ENCODE results near the gene GIPC3. TPM values are rescaled to one million over a fixed set of nuclear protein-coding genes. Genes with fewer than 3 reads are reported as not detected.

GIPC3 gene
- total RNA-seq, 1 experiment from 2014 or later = not detected

DNA sequence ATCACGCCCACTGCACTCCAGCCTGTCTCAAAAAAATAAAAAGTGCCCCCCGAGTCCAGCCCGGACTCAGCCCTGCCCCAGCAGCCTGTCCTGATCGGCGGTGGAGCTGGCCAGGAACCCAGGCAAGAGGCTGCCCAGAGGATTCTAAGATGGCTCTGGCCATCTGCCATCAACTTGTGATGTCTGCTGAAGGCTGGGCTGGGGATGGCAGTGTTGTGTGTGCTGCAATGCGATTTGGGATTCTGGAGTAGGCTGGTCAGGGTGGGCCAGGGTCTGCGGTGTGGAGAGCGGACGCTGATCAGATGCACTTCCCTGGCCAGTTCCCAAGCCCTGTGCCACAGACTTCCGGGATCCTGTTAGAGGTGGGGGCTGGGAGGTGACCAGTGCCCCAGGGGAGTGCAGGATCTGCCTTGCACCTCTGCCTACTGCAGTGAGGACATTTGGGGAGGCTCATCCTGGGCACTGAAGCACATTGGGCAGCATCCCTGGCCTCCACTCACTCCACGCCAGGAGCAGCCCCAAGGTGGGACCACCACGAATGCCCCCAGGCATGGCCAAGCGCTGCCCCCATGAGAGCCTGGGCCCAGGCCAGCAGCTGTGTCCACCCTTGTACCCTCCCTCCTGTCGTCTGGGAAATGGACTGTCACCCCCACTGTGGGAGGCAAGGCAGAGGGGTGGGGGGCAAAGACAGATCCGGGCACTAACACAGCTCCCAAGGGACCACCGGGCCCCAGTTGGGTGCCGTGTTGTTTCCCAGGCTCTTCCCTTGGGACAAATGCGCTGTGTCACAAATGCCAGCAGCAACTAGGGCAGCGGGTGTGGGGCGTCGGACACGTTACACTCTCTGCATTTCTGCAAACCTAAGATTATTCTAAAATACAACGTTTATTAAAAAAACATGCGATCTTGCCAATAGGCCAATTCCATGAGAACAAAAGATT, 24.8 kb downstream of the GIPC3 start:
- Mint-ChIP-seq H3K4me1 (ENCODE audit: insufficient read depth, unreplicated experiment) (peaks cover 9% of the 10 kb centered on the region), H3K36me3 (ENCODE audit: insufficient read depth, unreplicated experiment) (peaks cover 4% of the 10 kb centered on the region), H3K4me3 (ENCODE audit: unreplicated experiment) (no peak overlapping the region), H3K9me3 (ENCODE audit: unreplicated experiment) (no peaks in the 10 kb centered on the region), H3K27me3 (ENCODE audit: insufficient read depth, unreplicated experiment) (no peaks in the 10 kb centered on the region), H3K27ac (ENCODE audit: low read depth, unreplicated experiment) (no peak overlapping the region)
- intact Hi-C loops (cut with micrococcal nuclease) = no loop called here
- ChIA-PET CTCF (interaction anchor here (0.7 kb wide), 1 partner anchor 411 kb away, joined by 6 read pairs; no protein-coding TSS in a partner anchor), POLR2A (no interaction called here)
- TF ChIP-seq, protein P1, sequence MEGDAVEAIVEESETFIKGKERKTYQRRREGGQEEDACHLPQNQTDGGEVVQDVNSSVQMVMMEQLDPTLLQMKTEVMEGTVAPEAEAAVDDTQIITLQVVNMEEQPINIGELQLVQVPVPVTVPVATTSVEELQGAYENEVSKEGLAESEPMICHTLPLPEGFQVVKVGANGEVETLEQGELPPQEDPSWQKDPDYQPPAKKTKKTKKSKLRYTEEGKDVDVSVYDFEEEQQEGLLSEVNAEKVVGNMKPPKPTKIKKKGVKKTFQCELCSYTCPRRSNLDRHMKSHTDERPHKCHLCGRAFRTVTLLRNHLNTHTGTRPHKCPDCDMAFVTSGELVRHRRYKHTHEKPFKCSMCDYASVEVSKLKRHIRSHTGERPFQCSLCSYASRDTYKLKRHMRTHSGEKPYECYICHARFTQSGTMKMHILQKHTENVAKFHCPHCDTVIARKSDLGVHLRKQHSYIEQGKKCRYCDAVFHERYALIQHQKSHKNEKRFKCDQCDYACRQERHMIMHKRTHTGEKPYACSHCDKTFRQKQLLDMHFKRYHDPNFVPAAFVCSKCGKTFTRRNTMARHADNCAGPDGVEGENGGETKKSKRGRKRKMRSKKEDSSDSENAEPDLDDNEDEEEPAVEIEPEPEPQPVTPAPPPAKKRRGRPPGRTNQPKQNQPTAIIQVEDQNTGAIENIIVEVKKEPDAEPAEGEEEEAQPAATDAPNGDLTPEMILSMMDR (IDR thresholded peaks at IDR 0.05; ENCODE audit: unreplicated experiment) = no peak
- DNase-seq (ENCODE audit: unreplicated experiment) = no peak
- no TSS peak for BruUV-seq (replicated peaks)

DNA sequence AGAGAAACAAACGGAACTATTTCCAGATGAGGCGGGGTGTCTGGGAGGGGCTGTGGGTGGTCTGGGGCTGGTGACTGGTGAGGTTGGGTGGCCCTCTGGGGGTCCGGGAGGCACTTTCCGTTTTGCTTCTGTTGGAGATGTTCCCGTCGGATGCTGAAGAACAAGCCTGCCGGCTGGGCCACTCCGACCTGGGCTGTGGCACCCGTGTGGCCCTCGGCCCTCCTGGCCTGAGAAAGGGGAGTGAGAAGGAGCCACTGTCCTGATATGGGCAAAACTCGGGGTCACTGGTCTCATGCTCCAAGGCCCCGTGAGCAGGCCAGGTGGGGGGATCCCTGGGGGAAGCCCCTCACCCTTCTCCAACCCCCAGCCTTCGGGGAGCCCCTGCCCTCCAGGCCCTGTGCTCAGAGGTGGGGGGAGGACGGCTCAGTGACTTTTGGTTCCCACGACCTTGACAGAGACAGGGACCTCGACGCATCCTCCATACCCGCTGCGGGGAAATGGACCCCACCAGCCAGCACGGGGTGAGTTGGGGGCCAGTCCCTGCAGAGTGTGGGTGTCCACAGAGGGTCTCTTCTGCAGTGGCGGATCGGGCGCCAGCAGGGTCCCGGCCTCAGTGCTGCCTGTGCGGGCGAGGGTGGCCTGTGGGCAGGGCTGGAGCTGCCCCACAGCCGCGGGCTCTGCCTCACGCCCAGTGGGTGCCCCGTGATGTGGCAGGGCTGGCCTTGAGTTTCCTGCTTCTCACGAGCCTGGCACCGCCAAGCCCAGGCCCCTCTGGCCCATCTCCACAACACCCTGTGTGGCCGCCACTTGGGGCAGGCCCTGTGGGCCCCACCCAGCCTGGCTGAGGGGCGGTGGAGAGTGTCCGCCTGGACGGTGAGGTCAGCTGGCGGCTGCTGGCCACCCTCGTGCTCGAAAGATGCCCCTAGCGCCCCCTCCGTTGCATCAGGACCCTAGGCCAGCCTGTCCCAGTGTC, 25.8 kb downstream of the GIPC3 start:
- intact Hi-C loops (cut with micrococcal nuclease) = no loop called here
- no TSS peak for BruUV-seq (replicated peaks)
- no peaks in the 10 kb centered on the region for H3K9me3 Mint-ChIP-seq (ENCODE audit: unreplicated experiment)
- ChIA-PET POLR2A (no interaction called here), CTCF (interaction anchor here (0.6 kb wide), 1 partner anchor 659 kb away, joined by 3 read pairs; no protein-coding TSS in a partner anchor)
- H3K27ac Mint-ChIP-seq (ENCODE audit: low read depth, unreplicated experiment) = no peak overlapping the region
- H3K4me3 Mint-ChIP-seq (ENCODE audit: unreplicated experiment) = no peak overlapping the region
- DNase-seq (ENCODE audit: unreplicated experiment) = no peak
- H3K36me3 Mint-ChIP-seq (ENCODE audit: insufficient read depth, unreplicated experiment) = peaks cover 4% of the 10 kb centered on the region
- TF ChIP-seq, protein P1 (IDR thresholded peaks at IDR 0.05; ENCODE audit: unreplicated experiment) = no peak
- H3K4me1 Mint-ChIP-seq (ENCODE audit: insufficient read depth, unreplicated experiment) = peaks cover 9% of the 10 kb centered on the region
- H3K27me3 Mint-ChIP-seq (ENCODE audit: insufficient read depth, unreplicated experiment) = no peaks in the 10 kb centered on the region

GRCh38 chr19:3611841-3612240, 26.6 kb downstream of the GIPC3 start:
- H3K4me1 Mint-ChIP-seq (ENCODE audit: insufficient read depth, unreplicated experiment) = peaks cover 9% of the 10 kb centered on the region
- TF ChIP-seq, protein P1 (IDR thresholded peaks at IDR 0.05; ENCODE audit: unreplicated experiment) = no peak
- no TSS peak for BruUV-seq (replicated peaks)
- DNase-seq (ENCODE audit: unreplicated experiment) = no peak
- H3K27me3 Mint-ChIP-seq (ENCODE audit: insufficient read depth, unreplicated experiment) = no peaks in the 10 kb centered on the region
- H3K36me3 Mint-ChIP-seq (ENCODE audit: insufficient read depth, unreplicated experiment) = peaks cover 4% of the 10 kb centered on the region
- ChIA-PET POLR2A (no interaction called here), CTCF (interaction anchor here (0.5 to 1.1 kb wide), 2 partner anchors 44 to 126 kb away, joined by 3 to 4 read pairs; no protein-coding TSS in a partner anchor)
- H3K9me3 Mint-ChIP-seq (ENCODE audit: unreplicated experiment) = no peaks in the 10 kb centered on the region
- H3K4me3 Mint-ChIP-seq (ENCODE audit: unreplicated experiment) = no peak overlapping the region
- no peak overlapping the region for H3K27ac Mint-ChIP-seq (ENCODE audit: low read depth, unreplicated experiment)
- intact Hi-C loops (cut with micrococcal nuclease) = no loop called here

GRCh38 chr19:3612330-3612729, 27.1 kb downstream of the GIPC3 start:
- DNase-seq (ENCODE audit: unreplicated experiment) = no peak
- Mint-ChIP-seq H3K4me3 (ENCODE audit: unreplicated experiment) (no peak overlapping the region), H3K9me3 (ENCODE audit: unreplicated experiment) (no peaks in the 10 kb centered on the region), H3K27me3 (ENCODE audit: insufficient read depth, unreplicated experiment) (no peaks in the 10 kb centered on the region), H3K4me1 (ENCODE audit: insufficient read depth, unreplicated experiment) (peaks cover 9% of the 10 kb centered on the region), H3K36me3 (ENCODE audit: insufficient read depth, unreplicated experiment) (peaks cover 4% of the 10 kb centered on the region), H3K27ac (ENCODE audit: low read depth, unreplicated experiment) (no peak overlapping the region)
- ChIA-PET CTCF (interaction anchor here (0.5 to 1.1 kb wide), 2 partner anchors 44 to 126 kb away, joined by 3 to 4 read pairs; no protein-coding TSS in a partner anchor), POLR2A (no interaction called here)
- no TSS peak for BruUV-seq (replicated peaks)
- intact Hi-C loops (cut with micrococcal nuclease) = no loop called here
- TF ChIP-seq, protein P1 (IDR thresholded peaks at IDR 0.05; ENCODE audit: unreplicated experiment) = no peak

All from MCF 10A (cell line).